ENCODE data around the gene CNTNAP5.

The CNTNAP5 gene

GRCh38 chr2:124604940-124605339 is 579.9 kb downstream of the CNTNAP5 start:
- Histone ChIP-seq H3K9ac (ENCODE audit: low read depth, low read length) (no peak overlapping the region), H3K27me3 (ENCODE audit: control insufficient read depth, insufficient read depth, low read length) (no peaks in the 10 kb centered on the region), H3K4me3 (ENCODE audit: low read depth, low read length) (no peak overlapping the region), H3K9me3 (ENCODE audit: control insufficient read depth, insufficient read depth, low read length) (no peaks in the 10 kb centered on the region), H3K4me1 (ENCODE audit: control insufficient read depth, insufficient read depth, low read length) (peaks cover 2% of the 10 kb centered on the region), H3K36me3 (ENCODE audit: control insufficient read depth, insufficient read depth, low read length) (no peaks in the 10 kb centered on the region)

- H3K4me1 ChIP-seq (ENCODE audit: control insufficient read depth, insufficient read depth, low read length): peaks cover 12% of the 10 kb centered on the region
- H3K9ac ChIP-seq (ENCODE audit: low read depth, low read length): no peak overlapping the region
- no peaks in the 10 kb centered on the region for H3K9me3 ChIP-seq (ENCODE audit: control insufficient read depth, insufficient read depth, low read length)
- H3K4me3 ChIP-seq (ENCODE audit: low read depth, low read length): no peak overlapping the region
- H3K27me3 ChIP-seq (ENCODE audit: control insufficient read depth, insufficient read depth, low read length): no peaks in the 10 kb centered on the region
- no peaks in the 10 kb centered on the region for H3K36me3 ChIP-seq (ENCODE audit: control insufficient read depth, insufficient read depth, low read length)
Measured at GRCh38 chr2:124607679-124608078, 582.6 kb downstream of the CNTNAP5 start.

GRCh38 chr2:124609667-124610066 is 584.6 kb downstream of the CNTNAP5 start:
- no peaks in the 10 kb centered on the region for H3K36me3 ChIP-seq (ENCODE audit: control insufficient read depth, insufficient read depth, low read length)
- peaks cover 12% of the 10 kb centered on the region for H3K4me1 ChIP-seq (ENCODE audit: control insufficient read depth, insufficient read depth, low read length)
- H3K9me3 ChIP-seq (ENCODE audit: control insufficient read depth, insufficient read depth, low read length): no peaks in the 10 kb centered on the region
- no peak overlapping the region for H3K4me3 ChIP-seq (ENCODE audit: low read depth, low read length)
- no peak overlapping the region for H3K9ac ChIP-seq (ENCODE audit: low read depth, low read length)
- H3K27me3 ChIP-seq (ENCODE audit: control insufficient read depth, insufficient read depth, low read length): no peaks in the 10 kb centered on the region

GRCh38 chr2:124610141-124610540 is 585.1 kb downstream of the CNTNAP5 start:
- H3K36me3 ChIP-seq (ENCODE audit: control insufficient read depth, insufficient read depth, low read length): no peaks in the 10 kb centered on the region
- no peaks in the 10 kb centered on the region for H3K9me3 ChIP-seq (ENCODE audit: control insufficient read depth, insufficient read depth, low read length)
- H3K4me3 ChIP-seq (ENCODE audit: low read depth, low read length): no peak overlapping the region
- no peaks in the 10 kb centered on the region for H3K27me3 ChIP-seq (ENCODE audit: control insufficient read depth, insufficient read depth, low read length)
- peaks cover 12% of the 10 kb centered on the region for H3K4me1 ChIP-seq (ENCODE audit: control insufficient read depth, insufficient read depth, low read length)
- H3K9ac ChIP-seq (ENCODE audit: low read depth, low read length): no peak overlapping the region

- no peaks in the 10 kb centered on the region for H3K9me3 ChIP-seq (ENCODE audit: control insufficient read depth, insufficient read depth, low read length)
- H3K4me3 ChIP-seq (ENCODE audit: low read depth, low read length): no peak overlapping the region
- no peak overlapping the region for H3K9ac ChIP-seq (ENCODE audit: low read depth, low read length)
- H3K27me3 ChIP-seq (ENCODE audit: control insufficient read depth, insufficient read depth, low read length): no peaks in the 10 kb centered on the region
- H3K36me3 ChIP-seq (ENCODE audit: control insufficient read depth, insufficient read depth, low read length): no peaks in the 10 kb centered on the region
- peaks cover 12% of the 10 kb centered on the region for H3K4me1 ChIP-seq (ENCODE audit: control insufficient read depth, insufficient read depth, low read length)
Measured at GRCh38 chr2:124610866-124611265, 585.8 kb downstream of the CNTNAP5 start.

GRCh38 chr2:124623560-124623959 is 598.5 kb downstream of the CNTNAP5 start:
- Histone ChIP-seq H3K4me3 (ENCODE audit: low read depth, low read length) (no peak overlapping the region), H3K27me3 (ENCODE audit: control insufficient read depth, insufficient read depth, low read length) (no peaks in the 10 kb centered on the region)

GRCh38 chr2:124625561-124625960 is 600.5 kb downstream of the CNTNAP5 start:
- H3K4me1 ChIP-seq (ENCODE audit: control insufficient read depth, insufficient read depth, low read length): no peaks in the 10 kb centered on the region
- no peaks in the 10 kb centered on the region for H3K36me3 ChIP-seq (ENCODE audit: control insufficient read depth, insufficient read depth, low read length)
- no peaks in the 10 kb centered on the region for H3K27me3 ChIP-seq (ENCODE audit: control insufficient read depth, insufficient read depth, low read length)
- no peak overlapping the region for H3K9ac ChIP-seq (ENCODE audit: low read depth, low read length)
- H3K9me3 ChIP-seq (ENCODE audit: control insufficient read depth, insufficient read depth, low read length): no peaks in the 10 kb centered on the region
- H3K4me3 ChIP-seq (ENCODE audit: low read depth, low read length): no peak overlapping the region

More at GRCh38 chr2:124623560-124623959, 598.5 kb downstream of the CNTNAP5 start:
- Histone ChIP-seq H3K36me3 (ENCODE audit: control insufficient read depth, insufficient read depth, low read length) (no peaks in the 10 kb centered on the region), H3K4me1 (ENCODE audit: control insufficient read depth, insufficient read depth, low read length) (no peaks in the 10 kb centered on the region), H3K9ac (ENCODE audit: low read depth, low read length) (no peak overlapping the region), H3K9me3 (ENCODE audit: control insufficient read depth, insufficient read depth, low read length) (no peaks in the 10 kb centered on the region)

GRCh38 chr2:124626993-124627392 is 601.9 kb downstream of the CNTNAP5 start:
- no peaks in the 10 kb centered on the region for H3K36me3 ChIP-seq (ENCODE audit: control insufficient read depth, insufficient read depth, low read length)
- H3K27me3 ChIP-seq (ENCODE audit: control insufficient read depth, insufficient read depth, low read length): no peaks in the 10 kb centered on the region
- H3K4me3 ChIP-seq (ENCODE audit: low read depth, low read length): no peak overlapping the region
- no peaks in the 10 kb centered on the region for H3K4me1 ChIP-seq (ENCODE audit: control insufficient read depth, insufficient read depth, low read length)
- H3K9ac ChIP-seq (ENCODE audit: low read depth, low read length): no peak overlapping the region
- no peaks in the 10 kb centered on the region for H3K9me3 ChIP-seq (ENCODE audit: control insufficient read depth, insufficient read depth, low read length)

GRCh38 chr2:124633812-124634211 is 608.7 kb downstream of the CNTNAP5 start:
- Histone ChIP-seq H3K27me3 (ENCODE audit: control insufficient read depth, insufficient read depth, low read length) (no peaks in the 10 kb centered on the region), H3K4me1 (ENCODE audit: control insufficient read depth, insufficient read depth, low read length) (no peaks in the 10 kb centered on the region), H3K36me3 (ENCODE audit: control insufficient read depth, insufficient read depth, low read length) (no peaks in the 10 kb centered on the region), H3K9me3 (ENCODE audit: control insufficient read depth, insufficient read depth, low read length) (peaks cover 10% of the 10 kb centered on the region), H3K9ac (ENCODE audit: low read depth, low read length) (no peak overlapping the region), H3K4me3 (ENCODE audit: low read depth, low read length) (no peak overlapping the region)

- Histone ChIP-seq H3K27me3 (ENCODE audit: control insufficient read depth, insufficient read depth, low read length) (no peaks in the 10 kb centered on the region), H3K36me3 (ENCODE audit: control insufficient read depth, insufficient read depth, low read length) (no peaks in the 10 kb centered on the region), H3K9ac (ENCODE audit: low read depth, low read length) (no peak overlapping the region), H3K9me3 (ENCODE audit: control insufficient read depth, insufficient read depth, low read length) (no peaks in the 10 kb centered on the region), H3K4me1 (ENCODE audit: control insufficient read depth, insufficient read depth, low read length) (no peaks in the 10 kb centered on the region), H3K4me3 (ENCODE audit: low read depth, low read length) (no peak overlapping the region)
Measured at GRCh38 chr2:124639524-124639923, 614.4 kb downstream of the CNTNAP5 start.

- no peaks in the 10 kb centered on the region for H3K4me1 ChIP-seq (ENCODE audit: control insufficient read depth, insufficient read depth, low read length)
- no peaks in the 10 kb centered on the region for H3K27me3 ChIP-seq (ENCODE audit: control insufficient read depth, insufficient read depth, low read length)
- H3K9me3 ChIP-seq (ENCODE audit: control insufficient read depth, insufficient read depth, low read length): no peaks in the 10 kb centered on the region
Measured at GRCh38 chr2:124640221-124640750, 615.2 kb downstream of the CNTNAP5 start.

GRCh38 chr2:124646166-124646815 is 621.2 kb downstream of the CNTNAP5 start:
- Histone ChIP-seq H3K4me1 (ENCODE audit: control insufficient read depth, insufficient read depth, low read length) (no peaks in the 10 kb centered on the region), H3K36me3 (ENCODE audit: control insufficient read depth, insufficient read depth, low read length) (no peaks in the 10 kb centered on the region), H3K27me3 (ENCODE audit: control insufficient read depth, insufficient read depth, low read length) (no peaks in the 10 kb centered on the region), H3K9ac (ENCODE audit: low read depth, low read length) (no peak overlapping the region), H3K9me3 (ENCODE audit: control insufficient read depth, insufficient read depth, low read length) (no peaks in the 10 kb centered on the region), H3K4me3 (ENCODE audit: low read depth, low read length) (no peak overlapping the region)

More at GRCh38 chr2:124640221-124640750, 615.2 kb downstream of the CNTNAP5 start:
- H3K36me3 ChIP-seq (ENCODE audit: control insufficient read depth, insufficient read depth, low read length): no peaks in the 10 kb centered on the region
- H3K9ac ChIP-seq (ENCODE audit: low read depth, low read length): no peak overlapping the region
- no peak overlapping the region for H3K4me3 ChIP-seq (ENCODE audit: low read depth, low read length)

Measured in iPS-15b (cell line).